Astrocyte of the hippocampus (primary cell): ENCODE results near the gene CROCC.
"Not testable (repeated sequence)": the region's sequence is repeated elsewhere in the genome, so short reads cannot be mapped to it uniquely, and the experiment has no call there.

Experiments used
- DNase-seq: peaks from one replicate; pipeline ENCODE4 v3.0.0; 2011; ENCODE audit warnings: low read depth, low spot score

The CROCC gene

DNA sequence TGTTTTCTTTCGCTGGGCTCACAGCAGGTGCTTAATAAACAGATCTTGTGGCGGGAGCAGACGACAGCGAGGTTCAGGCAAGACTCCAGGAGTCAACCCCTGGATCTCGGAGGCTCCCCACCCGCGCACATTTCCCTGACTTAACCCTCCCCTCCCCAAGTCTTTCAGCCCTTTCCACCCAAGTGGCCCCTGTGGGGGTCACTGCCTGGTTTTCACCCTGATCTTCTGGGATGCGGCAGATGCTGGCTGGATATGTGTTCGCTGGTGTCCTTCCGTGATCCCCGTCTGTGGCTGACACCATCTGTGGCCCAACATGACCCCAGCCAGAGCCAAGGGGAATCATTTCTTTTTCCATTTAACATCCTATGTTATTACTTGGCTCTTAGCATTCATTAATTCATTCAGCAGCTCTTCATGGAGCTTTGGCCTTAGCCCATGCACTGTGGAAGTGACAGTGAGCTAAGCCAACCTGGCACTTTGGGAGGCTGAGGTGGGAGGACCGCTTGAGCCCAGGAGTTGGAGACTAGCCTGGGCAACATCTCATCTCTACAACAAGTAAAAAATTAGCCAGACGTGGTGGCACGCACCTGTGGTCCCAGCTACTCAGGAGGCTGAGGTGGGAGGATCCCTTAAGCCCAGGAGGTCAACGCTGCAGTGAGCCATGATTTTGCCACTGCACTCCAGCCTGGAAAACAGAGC, 6.7 kb upstream of the CROCC start:
- not testable (repeated sequence) for DNase-seq

DNA sequence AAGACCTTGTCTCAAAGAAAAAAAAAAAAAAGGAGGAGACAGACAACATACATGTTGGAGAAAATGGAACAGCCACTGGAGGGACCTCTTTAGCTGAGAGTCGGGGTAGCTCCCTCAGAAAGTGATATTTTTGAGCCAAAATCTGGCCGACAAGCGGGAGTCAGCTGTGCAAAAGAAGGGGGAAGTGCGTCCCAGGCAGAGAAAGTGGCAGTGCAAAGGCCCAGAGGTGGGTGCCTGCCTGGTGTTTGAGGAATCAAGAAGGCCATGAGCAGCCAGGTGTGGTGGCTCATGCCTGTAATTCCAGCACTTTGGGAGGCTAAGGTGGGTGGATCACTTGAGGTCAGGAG, 6.1 kb upstream of the CROCC start:
- no peak for DNase-seq

DNA sequence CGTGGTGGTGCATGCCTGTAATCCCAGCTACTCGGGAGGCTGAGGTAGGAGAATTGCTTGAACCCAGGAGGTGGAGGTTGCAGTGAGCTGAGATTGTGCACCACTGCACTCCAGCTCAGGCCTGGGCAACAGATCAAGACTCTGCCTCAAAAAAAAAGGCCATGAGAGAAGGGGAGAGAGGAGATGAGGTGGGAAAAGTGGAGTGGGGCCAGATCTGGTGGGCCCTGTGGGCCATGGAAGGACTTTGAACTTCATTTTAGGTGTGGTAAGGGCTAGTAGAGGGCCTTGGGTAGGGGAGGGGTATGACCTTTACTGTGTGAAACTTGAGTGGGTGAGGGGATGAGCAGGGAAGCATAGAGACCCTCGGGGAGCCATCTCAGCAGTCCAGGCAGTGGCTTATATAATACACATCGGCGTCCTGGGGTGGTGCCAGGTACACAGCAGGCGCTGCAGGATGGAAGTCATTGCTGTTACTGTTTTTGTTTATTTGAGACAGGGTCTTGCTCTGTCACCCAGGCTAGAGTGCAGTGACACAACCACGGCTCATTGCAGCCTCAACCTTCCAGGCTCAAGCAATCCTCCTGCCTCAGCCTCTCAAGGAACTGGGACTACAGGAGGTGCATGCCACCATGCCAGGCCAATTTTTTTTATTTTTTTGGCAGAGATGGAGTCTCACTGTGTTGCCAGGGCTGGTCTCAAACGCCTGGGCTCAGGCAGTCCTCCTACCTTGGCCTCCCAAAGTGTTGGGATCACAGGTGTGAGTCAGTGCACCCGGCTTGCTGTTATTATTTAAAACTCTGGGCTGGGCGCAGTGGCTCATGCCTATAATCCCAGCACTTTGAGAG, 5.5 kb upstream of the CROCC start:
- DNase-seq, result not testable (repeated sequence)

DNA sequence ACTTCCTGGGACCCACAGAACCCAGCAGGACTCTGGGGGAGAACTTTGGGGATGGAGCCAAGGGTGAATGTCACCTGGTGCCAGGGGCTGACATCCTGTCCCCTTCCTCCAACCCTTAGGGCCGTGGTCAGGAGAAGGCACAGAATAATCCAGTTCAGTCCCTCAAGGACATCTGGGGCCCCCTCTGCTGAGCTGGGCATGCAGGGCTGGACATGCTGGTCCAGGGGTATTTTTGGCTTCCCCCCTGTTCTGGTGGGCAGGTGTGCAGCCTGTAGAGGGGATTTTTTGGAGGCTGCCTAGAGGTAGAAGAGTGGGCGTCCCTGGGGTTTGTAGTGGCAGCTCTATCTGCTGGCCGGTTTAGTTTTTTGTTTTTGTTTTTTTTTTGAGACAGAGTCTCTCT, 3.4 kb upstream of the CROCC start:
- no peak for DNase-seq

DNA sequence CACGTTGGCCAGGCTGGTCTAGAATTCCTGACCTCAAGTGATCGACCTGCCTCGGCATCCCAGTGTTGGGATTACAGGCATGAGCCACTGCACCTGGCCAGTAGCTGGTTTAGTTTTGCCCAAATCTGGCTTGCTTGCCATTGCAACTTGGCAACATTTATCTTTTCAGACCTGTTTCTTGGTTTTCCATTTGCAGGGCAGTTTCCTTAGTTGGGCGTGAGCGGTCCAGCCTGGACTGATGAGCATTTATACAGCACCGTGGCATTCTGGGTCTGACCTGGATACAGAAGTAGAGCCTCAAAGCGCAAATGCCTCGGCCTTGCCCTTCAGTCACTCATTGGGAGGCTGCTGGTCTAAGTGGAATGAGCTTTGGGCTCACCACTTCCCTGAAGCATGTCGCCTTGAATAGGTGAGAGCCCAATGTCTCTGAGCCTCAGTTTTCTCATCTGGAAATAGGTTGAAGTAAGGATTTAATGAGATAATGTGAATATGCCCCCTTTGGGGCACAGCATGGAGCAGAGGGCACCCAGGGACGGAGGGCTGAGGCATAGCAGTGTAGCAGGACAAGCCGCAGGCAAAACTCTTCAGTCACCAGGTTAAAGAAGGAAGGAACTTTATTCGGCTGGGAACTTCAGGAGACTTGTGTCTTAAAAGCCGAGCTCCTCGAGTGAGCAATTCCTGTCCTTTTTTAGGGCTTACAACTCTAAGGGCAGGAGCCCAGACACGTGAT, 2.6 kb upstream of the CROCC start:
- DNase-seq, result not testable (repeated sequence)

DNA sequence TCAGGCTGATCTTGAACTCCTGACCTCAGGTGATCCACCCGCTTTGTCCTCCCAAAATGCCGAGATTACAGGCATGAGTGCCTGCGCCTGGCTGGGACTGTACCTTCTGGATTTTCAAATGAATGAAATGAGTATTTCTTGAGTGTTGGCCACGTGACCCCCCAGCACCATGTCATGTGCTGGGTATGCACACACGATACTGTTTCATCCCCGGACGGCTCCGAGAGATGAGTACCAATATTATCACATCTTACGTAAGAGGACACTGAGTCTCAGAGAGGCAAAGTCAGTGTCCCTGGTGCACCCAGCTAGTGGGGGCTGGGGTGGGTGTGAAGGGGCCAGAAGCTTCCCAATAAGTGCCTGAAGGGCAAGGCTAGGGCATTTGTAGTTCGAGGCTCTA, 780 bp upstream of the CROCC start:
- DNase-seq, result no peak

DNA sequence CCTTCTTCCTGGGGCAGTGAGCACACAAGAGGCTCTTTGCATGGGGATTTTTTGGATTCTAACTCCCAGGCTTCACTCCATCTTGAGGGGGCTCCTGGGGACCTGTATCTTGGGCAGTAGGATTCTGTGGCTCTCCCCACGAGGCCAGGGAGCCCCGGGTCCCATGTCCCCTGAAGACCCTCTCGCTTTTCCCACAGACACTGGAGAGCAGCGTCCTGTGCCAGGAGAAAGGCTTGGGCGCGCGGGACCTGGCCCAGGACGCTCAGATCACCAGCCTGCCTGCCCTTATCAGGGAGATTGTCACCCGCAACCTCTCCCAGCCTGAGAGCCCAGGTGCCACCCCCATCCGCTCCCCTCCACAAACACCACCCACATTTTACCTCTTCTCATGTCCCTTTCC, 735 bp downstream of the CROCC start:
- DNase-seq, result no peak

DNA sequence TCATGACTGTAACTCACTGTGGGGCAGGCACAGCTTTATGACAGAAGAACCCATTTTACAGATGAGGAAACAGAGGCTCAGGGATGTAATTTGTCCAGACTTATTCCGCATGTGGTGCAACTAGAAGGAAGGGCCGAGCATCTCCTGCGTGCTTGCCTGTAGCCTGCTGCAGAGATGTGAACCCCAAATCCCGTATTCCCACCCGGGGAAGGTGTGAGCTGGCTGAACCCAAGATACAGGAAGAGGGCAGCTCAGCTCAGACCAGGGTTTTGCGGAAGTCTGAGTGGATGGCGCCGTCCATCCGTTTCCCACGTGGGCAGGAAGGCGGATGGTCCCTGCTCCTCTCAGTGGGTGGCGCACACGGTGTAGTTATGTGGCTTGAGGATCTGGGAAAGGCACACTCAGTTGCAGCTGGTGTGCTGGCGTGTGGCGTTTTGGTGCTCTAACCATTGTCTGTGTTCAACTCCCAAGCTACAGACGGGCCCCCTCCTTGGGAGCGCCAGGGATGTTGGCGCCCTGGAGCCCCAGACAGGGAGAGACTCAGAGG, 1.2 kb downstream of the CROCC start:
- DNase-seq, result no peak

DNA sequence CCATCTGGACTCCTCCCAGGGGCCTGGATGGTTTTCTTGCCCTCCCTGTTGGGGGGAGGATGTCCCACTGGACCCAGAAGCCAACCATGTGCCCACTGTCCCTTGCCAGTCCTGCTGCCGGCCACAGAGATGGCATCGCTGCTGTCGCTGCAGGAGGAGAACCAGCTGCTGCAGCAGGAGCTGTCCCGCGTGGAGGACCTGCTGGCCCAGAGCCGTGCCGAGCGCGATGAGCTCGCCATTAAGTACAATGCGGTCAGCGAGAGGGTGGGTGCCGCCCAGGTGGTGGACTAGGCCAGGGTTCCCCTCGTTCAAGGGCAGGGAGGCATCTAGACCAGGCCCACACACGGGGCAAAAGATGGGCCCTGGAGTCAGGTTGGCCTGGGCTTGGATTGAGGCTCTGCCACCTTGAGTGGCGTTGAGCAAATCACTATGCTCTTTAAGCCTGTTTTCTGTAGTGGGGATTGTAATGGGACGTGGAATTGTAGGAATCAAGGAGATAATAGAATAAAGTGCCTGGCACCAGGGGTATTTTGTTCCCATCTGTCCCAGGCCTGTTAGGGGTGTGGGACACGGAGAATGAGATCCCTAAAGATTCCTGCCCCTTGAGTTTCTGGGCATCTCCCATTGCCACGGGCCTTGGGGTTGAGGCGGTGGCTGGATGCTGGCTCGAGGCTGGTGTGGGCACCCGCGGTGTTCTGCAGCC, 2.6 kb downstream of the CROCC start:
- no peak for DNase-seq

DNA sequence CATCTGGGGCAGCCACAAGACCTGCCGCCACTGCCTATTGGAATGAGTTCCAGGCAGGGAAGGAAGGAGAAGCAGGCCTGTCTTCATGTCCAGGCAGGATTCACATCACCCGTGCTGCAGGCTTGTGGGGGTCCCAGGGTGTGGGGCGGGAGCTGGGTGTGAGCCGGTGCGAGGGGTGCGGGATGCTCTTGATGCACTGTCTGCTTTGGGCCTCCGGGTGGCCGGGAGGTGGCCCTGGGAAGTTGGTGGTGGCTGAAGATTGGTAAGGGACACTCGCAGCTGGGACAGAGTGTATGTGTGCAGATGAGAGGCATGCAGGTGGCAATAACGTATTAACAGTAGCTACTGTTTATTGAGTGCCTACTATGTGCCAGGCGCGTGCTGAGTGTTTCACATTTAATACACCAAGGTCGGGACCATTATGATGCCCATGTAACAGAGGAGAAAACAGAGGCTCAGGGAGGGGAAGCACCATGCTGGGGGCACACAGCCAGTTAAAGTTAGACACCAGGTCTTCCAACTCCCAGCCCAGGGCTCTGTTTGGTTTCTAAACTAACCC, 3.3 kb downstream of the CROCC start:
- no peak for DNase-seq

DNA sequence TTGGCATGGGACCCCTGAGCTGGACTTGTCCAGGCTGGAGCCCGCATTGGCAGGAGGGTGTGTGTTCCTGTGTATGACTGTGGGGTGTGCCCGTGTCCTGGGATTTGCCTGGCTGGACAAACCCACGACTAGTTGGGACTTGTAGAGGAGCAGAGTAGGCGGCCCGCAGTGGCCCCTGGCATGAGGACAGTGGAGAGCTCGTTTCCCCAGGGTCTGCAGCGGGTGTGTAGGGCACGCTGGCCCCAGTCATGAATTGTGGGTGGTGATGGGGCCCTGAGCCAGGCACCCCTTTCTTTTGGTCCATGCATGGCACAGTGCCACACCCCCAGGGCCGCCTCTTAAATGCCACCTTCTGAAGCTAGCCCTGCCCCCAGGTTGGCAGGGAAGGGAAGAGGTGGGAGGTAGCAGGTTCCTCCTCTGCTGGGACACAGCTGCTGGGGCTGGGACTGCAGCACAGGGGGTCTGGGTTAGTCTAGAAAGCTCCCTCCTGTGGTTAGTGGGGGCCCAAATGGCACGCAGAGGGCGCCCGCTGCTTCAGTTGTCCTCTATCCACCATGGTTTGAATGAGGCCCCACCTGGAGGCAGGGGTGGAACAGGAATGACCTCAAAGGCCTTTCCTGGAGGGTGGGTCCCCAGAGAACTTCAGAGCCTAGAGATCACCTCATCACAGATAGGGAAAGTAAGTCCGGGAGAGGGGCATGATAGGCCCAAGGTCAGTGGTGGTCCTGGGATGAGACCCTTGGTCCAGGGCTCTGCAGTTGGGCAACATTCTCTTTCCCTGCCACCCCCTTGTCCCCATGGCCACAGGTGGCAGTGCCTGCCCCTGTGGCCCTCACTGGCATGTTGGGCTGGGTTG, 4.1 kb downstream of the CROCC start:
- no peak for DNase-seq

DNA sequence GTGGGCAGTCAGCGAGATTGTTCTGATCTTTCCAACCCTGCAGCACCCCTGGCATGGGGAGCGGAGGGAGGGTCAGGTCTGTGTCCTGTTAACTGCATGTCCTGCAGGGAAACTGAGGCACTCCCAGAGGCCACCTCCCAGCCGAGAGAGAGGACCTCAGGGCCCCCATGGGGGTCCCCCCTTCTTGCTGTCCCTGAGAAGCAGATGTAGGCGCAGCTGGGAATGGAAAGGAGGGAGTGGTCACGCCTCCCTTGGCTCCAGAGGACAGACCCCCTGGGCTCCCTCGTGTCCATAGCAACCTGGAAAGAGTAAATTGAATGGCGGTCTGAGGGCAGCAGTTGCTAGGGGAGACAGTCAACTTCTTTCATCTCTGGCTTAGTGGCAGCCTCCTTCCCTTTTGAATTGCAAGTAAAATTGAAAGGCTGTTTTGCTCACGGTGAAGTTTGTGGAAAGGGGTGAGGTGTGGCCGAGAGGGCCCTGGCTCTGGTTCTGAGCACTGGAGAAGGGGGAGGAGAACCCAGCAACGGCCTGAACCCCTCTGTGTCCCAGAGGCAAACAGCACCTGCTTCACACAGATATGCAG, 4.9 kb downstream of the CROCC start:
- DNase-seq, result peak; percentile 89

DNA sequence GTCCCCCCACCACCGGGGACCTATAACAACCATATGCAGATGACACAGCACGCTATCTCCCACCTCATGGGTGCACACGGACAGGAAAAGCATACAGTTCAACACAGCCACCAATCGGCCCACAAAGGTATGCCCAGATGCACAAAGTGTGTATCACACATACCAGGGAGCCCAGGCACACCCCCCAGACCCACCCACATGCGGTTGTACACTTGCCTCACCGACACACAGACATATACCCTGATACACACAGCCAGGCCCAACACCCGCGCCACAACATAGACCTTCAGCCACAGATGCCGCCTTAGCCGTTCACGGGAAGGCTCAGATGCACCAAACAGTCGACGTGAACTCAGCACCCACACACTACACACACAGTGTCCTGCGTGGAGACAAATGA, 5.5 kb downstream of the CROCC start:
- DNase-seq, result no peak

DNA sequence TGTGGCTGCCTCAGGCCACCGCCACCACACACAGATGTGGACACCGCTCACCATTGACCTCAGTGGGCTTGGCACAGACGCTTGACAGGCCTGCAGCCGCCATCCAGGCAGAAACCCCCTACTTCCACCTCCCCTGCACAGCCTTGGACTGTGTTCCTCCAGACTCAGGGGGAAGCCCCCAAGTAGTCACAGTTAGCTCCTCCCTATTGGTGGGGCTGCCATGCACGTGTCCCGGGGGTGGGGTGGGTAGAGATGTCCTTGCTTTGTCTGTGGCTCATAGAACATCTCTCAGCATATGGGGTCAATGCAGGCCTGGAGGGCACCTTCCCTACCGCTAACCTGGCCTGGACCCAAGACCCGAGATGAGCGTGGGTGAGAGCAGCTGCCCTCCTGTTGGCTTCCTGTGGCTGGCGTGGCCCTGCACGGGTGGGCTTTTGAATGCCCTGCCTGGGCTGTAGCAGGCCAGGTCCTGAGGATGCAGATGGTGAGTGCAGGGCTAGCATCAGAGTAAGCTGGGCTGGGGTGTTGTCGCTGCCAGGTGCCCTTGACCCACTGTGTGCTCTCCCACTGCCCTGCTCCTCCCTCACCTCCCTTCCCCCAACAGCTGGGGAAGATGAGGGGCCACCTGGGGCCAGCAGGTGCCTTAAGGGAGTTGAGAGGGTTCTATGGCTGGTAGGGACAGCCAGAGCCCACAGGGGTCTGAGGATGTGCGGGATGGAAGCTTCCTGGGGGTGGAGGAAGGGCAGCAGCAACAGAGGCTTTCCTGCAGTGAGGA, 6.2 kb downstream of the CROCC start:
- DNase-seq, result no peak

DNA sequence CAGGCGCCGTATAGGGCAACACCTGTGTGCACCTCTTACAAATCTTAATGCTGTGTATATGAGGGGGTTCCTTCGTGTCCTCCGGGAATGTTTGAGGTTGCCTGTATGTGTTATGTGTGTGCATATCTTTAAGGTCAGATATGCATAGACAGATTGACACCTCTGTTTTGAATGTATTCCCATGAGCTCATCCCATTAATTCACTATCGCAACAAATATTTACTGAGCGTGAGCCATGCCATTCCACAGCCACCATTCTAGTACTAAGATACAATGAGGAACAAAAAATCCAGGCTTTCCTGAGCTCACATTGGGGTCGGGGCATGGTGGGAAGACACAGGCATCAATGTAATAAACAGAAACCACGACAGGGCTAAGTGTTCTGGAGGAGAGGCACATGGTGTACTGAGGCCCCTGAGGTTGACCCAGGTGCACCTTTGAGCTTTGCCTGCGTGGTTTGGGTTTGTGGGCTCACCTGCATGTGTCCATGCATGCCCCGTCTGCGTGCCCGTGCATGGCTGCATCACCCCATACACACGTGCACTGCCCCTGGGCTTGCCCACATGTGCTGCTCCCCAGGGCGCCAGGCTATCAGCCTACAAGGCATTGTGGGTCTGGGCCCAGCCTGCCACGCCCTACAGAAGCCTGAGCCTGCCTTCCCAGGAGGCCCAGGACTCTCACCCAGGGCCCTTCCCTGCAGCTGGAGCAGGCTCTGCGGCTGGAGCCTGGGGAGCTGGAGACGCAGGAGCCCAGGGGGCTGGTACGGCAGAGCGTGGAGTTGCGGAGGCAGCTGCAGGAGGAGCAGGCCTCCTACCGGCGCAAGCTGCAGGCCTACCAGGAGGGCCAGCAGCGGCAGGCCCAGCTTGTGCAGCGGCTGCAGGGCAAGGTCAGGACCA, 7.7 kb downstream of the CROCC start:
- not testable (repeated sequence) for DNase-seq

DNA sequence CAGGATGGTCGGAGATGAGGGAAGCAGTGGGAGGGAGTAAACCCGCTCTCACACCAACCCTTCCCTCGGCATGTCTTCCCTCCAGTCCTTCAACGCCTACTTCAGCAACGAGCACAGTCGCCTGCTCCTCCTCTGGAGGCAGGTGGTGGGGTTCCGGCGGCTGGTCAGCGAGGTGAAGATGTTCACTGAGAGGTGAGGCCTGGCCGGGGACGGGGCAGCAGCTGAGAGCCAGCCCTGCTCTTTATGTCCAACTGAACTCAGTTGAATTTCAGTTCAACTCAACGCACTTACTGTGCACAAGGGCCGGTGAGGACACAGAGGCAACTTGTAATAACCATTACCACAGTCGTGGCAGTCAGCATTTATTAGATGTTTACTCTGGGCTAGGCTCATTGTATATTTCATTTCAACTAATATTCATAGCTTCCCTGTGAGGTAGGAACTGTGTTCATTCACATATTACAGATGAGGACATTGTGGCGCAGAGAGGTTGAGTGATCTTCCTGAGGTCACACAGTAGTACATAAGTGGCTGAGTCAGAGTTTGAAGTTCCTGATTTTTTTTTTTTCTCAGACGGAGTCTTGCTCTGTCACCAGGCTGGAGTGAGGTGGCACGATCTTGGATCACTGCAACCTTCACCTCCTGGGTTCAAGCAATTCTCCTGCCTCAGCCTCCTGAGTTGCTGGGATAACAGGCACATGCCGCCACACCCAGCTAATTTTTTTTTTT, 9.6 kb downstream of the CROCC start:
- not testable (repeated sequence) for DNase-seq

DNA sequence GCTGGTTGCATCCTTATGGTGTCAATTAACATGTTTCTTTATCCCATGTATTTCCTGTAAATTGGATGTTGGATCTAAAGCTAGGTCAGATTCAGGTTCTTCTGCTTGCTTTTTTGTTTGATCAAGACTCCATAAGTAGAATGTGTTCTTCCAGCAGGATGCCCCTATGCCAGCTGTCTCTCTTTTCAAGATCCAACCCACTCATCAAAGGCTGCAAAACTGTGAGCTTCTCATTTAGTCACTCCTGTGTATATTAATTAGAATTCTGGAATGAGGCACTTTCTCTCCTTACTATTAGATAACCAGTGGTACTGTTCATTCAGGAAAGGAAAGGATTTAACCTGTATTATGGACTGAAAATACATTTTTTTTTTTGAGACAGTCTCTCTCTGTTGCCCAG, 12.2 kb downstream of the CROCC start:
- DNase-seq, result not testable (repeated sequence)
